Measurements from ENCODE around the gene C2CD2.

DNA sequence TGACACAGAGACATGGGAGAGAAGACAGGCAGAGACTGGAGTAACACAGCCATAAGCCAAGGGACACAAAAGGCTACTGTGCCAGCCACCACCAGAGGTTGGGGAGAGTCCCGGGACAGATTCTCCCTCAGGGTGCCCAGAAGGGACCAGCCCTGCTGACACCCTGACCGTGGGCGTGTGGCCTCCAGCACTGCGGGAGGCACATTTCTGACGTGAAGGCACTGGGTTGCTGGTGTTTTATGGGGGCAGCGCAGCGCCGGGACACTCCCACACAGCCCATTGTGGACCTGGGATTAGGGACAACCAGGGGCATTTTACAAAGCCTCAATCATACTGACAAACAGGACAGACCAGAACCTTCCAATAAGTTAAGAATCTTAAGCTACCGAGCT lies 100.9 kb downstream of the C2CD2 start:
- TF ChIP-seq FOXP2 (optimal IDR thresholded peaks at IDR 0.05; ENCODE audit: borderline replicate concordance, extremely low read depth, extremely low read length, insufficient read depth) = no peak
- TF ChIP-seq, protein P1, sequence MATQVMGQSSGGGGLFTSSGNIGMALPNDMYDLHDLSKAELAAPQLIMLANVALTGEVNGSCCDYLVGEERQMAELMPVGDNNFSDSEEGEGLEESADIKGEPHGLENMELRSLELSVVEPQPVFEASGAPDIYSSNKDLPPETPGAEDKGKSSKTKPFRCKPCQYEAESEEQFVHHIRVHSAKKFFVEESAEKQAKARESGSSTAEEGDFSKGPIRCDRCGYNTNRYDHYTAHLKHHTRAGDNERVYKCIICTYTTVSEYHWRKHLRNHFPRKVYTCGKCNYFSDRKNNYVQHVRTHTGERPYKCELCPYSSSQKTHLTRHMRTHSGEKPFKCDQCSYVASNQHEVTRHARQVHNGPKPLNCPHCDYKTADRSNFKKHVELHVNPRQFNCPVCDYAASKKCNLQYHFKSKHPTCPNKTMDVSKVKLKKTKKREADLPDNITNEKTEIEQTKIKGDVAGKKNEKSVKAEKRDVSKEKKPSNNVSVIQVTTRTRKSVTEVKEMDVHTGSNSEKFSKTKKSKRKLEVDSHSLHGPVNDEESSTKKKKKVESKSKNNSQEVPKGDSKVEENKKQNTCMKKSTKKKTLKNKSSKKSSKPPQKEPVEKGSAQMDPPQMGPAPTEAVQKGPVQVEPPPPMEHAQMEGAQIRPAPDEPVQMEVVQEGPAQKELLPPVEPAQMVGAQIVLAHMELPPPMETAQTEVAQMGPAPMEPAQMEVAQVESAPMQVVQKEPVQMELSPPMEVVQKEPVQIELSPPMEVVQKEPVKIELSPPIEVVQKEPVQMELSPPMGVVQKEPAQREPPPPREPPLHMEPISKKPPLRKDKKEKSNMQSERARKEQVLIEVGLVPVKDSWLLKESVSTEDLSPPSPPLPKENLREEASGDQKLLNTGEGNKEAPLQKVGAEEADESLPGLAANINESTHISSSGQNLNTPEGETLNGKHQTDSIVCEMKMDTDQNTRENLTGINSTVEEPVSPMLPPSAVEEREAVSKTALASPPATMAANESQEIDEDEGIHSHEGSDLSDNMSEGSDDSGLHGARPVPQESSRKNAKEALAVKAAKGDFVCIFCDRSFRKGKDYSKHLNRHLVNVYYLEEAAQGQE (IDR thresholded peaks at IDR 0.05; ENCODE audit: insufficient read depth in 1 of 2, low read depth in 2 of 2, low read length in 2 of 2) = no peak
- no peak for TF ChIP-seq POLR2AphosphoS5 (IDR thresholded peaks at IDR 0.05; ENCODE audit: low read depth, low read length)

Data from PFSK-1 (cell line).